ENCODE measurements around the gene KCNK4. TPM values are rescaled to one million over a fixed set of nuclear protein-coding genes. Genes with fewer than 3 reads are reported as not detected.

Gene KCNK4
- total and polyA plus RNA-seq, 2 donors = 0.13 TPM; not detected in 1

GRCh38 chr11:64249563-64250414 is 41.3 kb upstream of the KCNK4 start:
- no peak overlapping the region for H3K27ac ChIP-seq (ENCODE audit: low read depth)
- no peaks in the 10 kb centered on the region for H3K4me1 ChIP-seq (ENCODE audit: insufficient read depth)
- H3K4me3 ChIP-seq (ENCODE audit: low read depth, low read length) = no peak overlapping the region
- WGBS = 89% methylated on average over 8 of the region's 8 CpGs
- no peaks in the 10 kb centered on the region for H3K36me3 ChIP-seq (ENCODE audit: insufficient read depth)
- DNase-seq (ENCODE audit: extremely low spot score) = no peak

- 19% methylated on average over 13 of the region's 13 CpGs for WGBS
- peak overlapping the region; percentile 80 for H3K4me3 ChIP-seq (ENCODE audit: low read depth, low read length)
- H3K27ac ChIP-seq (ENCODE audit: low read depth) = no peak overlapping the region
- DNase-seq (ENCODE audit: extremely low spot score) = no peak
- H3K4me1 ChIP-seq (ENCODE audit: insufficient read depth) = no peaks in the 10 kb centered on the region
- no peaks in the 10 kb centered on the region for H3K36me3 ChIP-seq (ENCODE audit: insufficient read depth)
Observed at GRCh38 chr11:64250415-64251015, 40.6 kb upstream of the KCNK4 start.

- Histone ChIP-seq H3K4me1 (ENCODE audit: insufficient read depth) (no peaks in the 10 kb centered on the region), H3K4me3 (ENCODE audit: low read depth, low read length) (peak within 1 kb of the TSS; percentile 80), H3K36me3 (ENCODE audit: insufficient read depth) (no peaks in the 10 kb centered on the region), H3K27ac (ENCODE audit: low read depth) (no peak within 1 kb of the TSS)
- WGBS = under 1% methylated on average over 75 of the region's 75 CpGs
- no peak for DNase-seq (ENCODE audit: extremely low spot score)
Observed at GRCh38 chr11:64251016-64251752, 39.9 kb upstream of the KCNK4 start, which contains the start of gene PLCB3. TSS of gene PLCB3 (plus strand) at chr11:64251530. CDS start at chr11:64251650, 120 bp downstream.

GRCh38 chr11:64251753-64252002 is 39.4 kb upstream of the KCNK4 start:
- H3K27ac ChIP-seq (ENCODE audit: low read depth) = no peak overlapping the region
- no peaks in the 10 kb centered on the region for H3K36me3 ChIP-seq (ENCODE audit: insufficient read depth)
- 1% methylated on average over 18 of the region's 18 CpGs for WGBS
- peak overlapping the region; percentile 80 for H3K4me3 ChIP-seq (ENCODE audit: low read depth, low read length)
- no peaks in the 10 kb centered on the region for H3K4me1 ChIP-seq (ENCODE audit: insufficient read depth)
- DNase-seq (ENCODE audit: extremely low spot score) = no peak

- no peaks in the 10 kb centered on the region for H3K36me3 ChIP-seq (ENCODE audit: insufficient read depth)
- peak overlapping the region; percentile 80 for H3K4me3 ChIP-seq (ENCODE audit: low read depth, low read length)
- no peaks in the 10 kb centered on the region for H3K4me1 ChIP-seq (ENCODE audit: insufficient read depth)
- 3% methylated on average over 23 of the region's 23 CpGs for WGBS
- DNase-seq (ENCODE audit: extremely low spot score) = no peak
- no peak overlapping the region for H3K27ac ChIP-seq (ENCODE audit: low read depth)
Observed at GRCh38 chr11:64252003-64252872, 38.9 kb upstream of the KCNK4 start.

GRCh38 chr11:64253043-64253442 is 38.1 kb upstream of the KCNK4 start:
- H3K4me3 ChIP-seq (ENCODE audit: low read depth, low read length) = no peak overlapping the region
- no peaks in the 10 kb centered on the region for H3K36me3 ChIP-seq (ENCODE audit: insufficient read depth)
- no peaks in the 10 kb centered on the region for H3K4me1 ChIP-seq (ENCODE audit: insufficient read depth)
- WGBS = 63% methylated on average over 8 of the region's 8 CpGs
- H3K27ac ChIP-seq (ENCODE audit: low read depth) = no peak overlapping the region
- DNase-seq (ENCODE audit: extremely low spot score) = no peak

GRCh38 chr11:64253481-64253880 is 37.6 kb upstream of the KCNK4 start:
- Histone ChIP-seq H3K4me1 (ENCODE audit: insufficient read depth) (no peaks in the 10 kb centered on the region), H3K27ac (ENCODE audit: low read depth) (no peak overlapping the region), H3K36me3 (ENCODE audit: insufficient read depth) (no peaks in the 10 kb centered on the region), H3K4me3 (ENCODE audit: low read depth, low read length) (no peak overlapping the region)
- DNase-seq (ENCODE audit: extremely low spot score) = no peak
- 60% methylated on average over 5 of the region's 5 CpGs for WGBS

- H3K4me3 ChIP-seq (ENCODE audit: low read depth, low read length) = no peak overlapping the region
- H3K36me3 ChIP-seq (ENCODE audit: insufficient read depth) = peaks cover 2% of the 10 kb centered on the region
- no peaks in the 10 kb centered on the region for H3K4me1 ChIP-seq (ENCODE audit: insufficient read depth)
- H3K27ac ChIP-seq (ENCODE audit: low read depth) = no peak overlapping the region
- DNase-seq (ENCODE audit: extremely low spot score) = no peak
- WGBS = 88% methylated on average over 7 of the region's 7 CpGs
Observed at GRCh38 chr11:64254326-64254725, 36.8 kb upstream of the KCNK4 start.

GRCh38 chr11:64255135-64256128 is 35.7 kb upstream of the KCNK4 start:
- 85% methylated on average over 35 of the region's 35 CpGs for WGBS
- no peak overlapping the region for H3K4me3 ChIP-seq (ENCODE audit: low read depth, low read length)
- DNase-seq (ENCODE audit: extremely low spot score) = no peak
- peaks cover 3% of the 10 kb centered on the region for H3K36me3 ChIP-seq (ENCODE audit: insufficient read depth)
- H3K27ac ChIP-seq (ENCODE audit: low read depth) = no peak overlapping the region
- no peaks in the 10 kb centered on the region for H3K4me1 ChIP-seq (ENCODE audit: insufficient read depth)

GRCh38 chr11:64256300-64256699 is 34.8 kb upstream of the KCNK4 start:
- no peak overlapping the region for H3K27ac ChIP-seq (ENCODE audit: low read depth)
- no peak for DNase-seq (ENCODE audit: extremely low spot score)
- no peak overlapping the region for H3K4me3 ChIP-seq (ENCODE audit: low read depth, low read length)
- WGBS = 84% methylated on average over 15 of the region's 15 CpGs
- H3K4me1 ChIP-seq (ENCODE audit: insufficient read depth) = no peaks in the 10 kb centered on the region
- peaks cover 3% of the 10 kb centered on the region for H3K36me3 ChIP-seq (ENCODE audit: insufficient read depth)

GRCh38 chr11:64258356-64258755 is 32.7 kb upstream of the KCNK4 start:
- H3K4me1 ChIP-seq (ENCODE audit: insufficient read depth) = no peaks in the 10 kb centered on the region
- no peak for DNase-seq (ENCODE audit: extremely low spot score)
- no peak overlapping the region for H3K27ac ChIP-seq (ENCODE audit: low read depth)
- H3K36me3 ChIP-seq (ENCODE audit: insufficient read depth) = peaks cover 7% of the 10 kb centered on the region
- 92% methylated on average over 24 of the region's 24 CpGs for WGBS
- H3K4me3 ChIP-seq (ENCODE audit: low read depth, low read length) = no peak overlapping the region

GRCh38 chr11:64258946-64259532 is 32.1 kb upstream of the KCNK4 start:
- H3K4me1 ChIP-seq (ENCODE audit: insufficient read depth) = no peaks in the 10 kb centered on the region
- H3K27ac ChIP-seq (ENCODE audit: low read depth) = no peak overlapping the region
- no peak for DNase-seq (ENCODE audit: extremely low spot score)
- 92% methylated on average over 32 of the region's 32 CpGs for WGBS
- peaks cover 7% of the 10 kb centered on the region for H3K36me3 ChIP-seq (ENCODE audit: insufficient read depth)
- no peak overlapping the region for H3K4me3 ChIP-seq (ENCODE audit: low read depth, low read length)
